Medulla oblongata (tissue), 1 donor: ENCODE data around the gene TRAFD1.
A peak's percentile ranks its signal among the peaks of the same experiment; 100 is the strongest.

Experiments used
- DNase-seq: peaks from one replicate; pipeline ENCODE4 v3.0.0-alpha.2; 2015; ENCODE audit errors: extremely low spot score

The TRAFD1 gene

GRCh38 chr12:112198120-112198733 lies 72.9 kb downstream of the TRAFD1 start:
- peak; percentile 66 for DNase-seq

GRCh38 chr12:112199136-112199535 lies 73.8 kb downstream of the TRAFD1 start:
- DNase-seq: no peak
